H1 (cell line): ENCODE results near the gene ACTA2. TPM values are rescaled to one million over a fixed set of nuclear protein-coding genes. Genes with fewer than 3 reads are reported as not detected.

Experiments used
- EP300 ChIP-seq, 2 experiments: IDR thresholded peaks; 1 replicate in 1 of 2; 2 replicates in 1 of 2; pipeline ENCODE4 v1.6.1; 2011 to 2012; ENCODE audit warnings: low read depth in 2 of 2, low read length in 2 of 2, mild to moderate bottlenecking in 2 of 2, borderline replicate concordance in 1 of 2, inconsistent platforms in 1 of 2, moderate library complexity in 1 of 2
- KDM5A ChIP-seq: fragments of 200-600 bp; IDR thresholded peaks from 2 replicates; pipeline ENCODE4 v1.7.1; 2012; ENCODE audit warnings: mild to moderate bottlenecking, low read length, inconsistent platforms, mixed read lengths
- RBBP5 ChIP-seq: IDR thresholded peaks from 2 replicates; pipeline ENCODE4 v1.7.1; 2012; ENCODE audit warnings: low read depth, mild to moderate bottlenecking, inconsistent platforms, low read length, moderate library complexity, borderline replicate concordance
- RXRA ChIP-seq: IDR thresholded peaks from 2 replicates; pipeline ENCODE4 v1.6.1; 2011; ENCODE audit warnings: low read depth, mild to moderate bottlenecking, low read length, moderate library complexity; ENCODE audit not compliant: insufficient read depth
- polyA plus RNA-seq, 7 experiments: library from polyadenylated mRNA; depleted of rRNA in 3 of 7; stranded (reverse) in 5 of 7; unstranded in 2 of 7; fragments of >200 nt in 5 of 7; fragments of 200-250 nt in 2 of 7; gene quantifications; 1 replicate in 5 of 7; 2 replicates in 1 of 7; 4 replicates in 1 of 7; pipeline versions ENCODE4 v1.2.1 to v1.2.3, GENCODE V29; 2011 to 2013; ENCODE audit warnings: missing spikeins in 2 of 7, mixed read lengths in 2 of 7
- total RNA-seq: library from RNA; stranded (reverse); fragmentation: NEBNext Ultra II Directional; extraction: Animal tissue kit (Norgen Biotek cat#: 25700); gene quantifications from 2 replicates; pipeline ENCODE4 v1.2.1, GENCODE V29; 2021
- TF ChIP-seq, protein P1 (sequence below): fragments of 300-600 bp; sonication (generic); IDR thresholded peaks from 2 replicates; pipeline ENCODE4 v1.7.1; 2012; ENCODE audit warnings: low read length, moderate library complexity, mild to moderate bottlenecking, inconsistent platforms; ENCODE audit not compliant: insufficient replicate concordance

ACTA2 gene
- total and polyA plus RNA-seq, 2 of the 8 experiments (the other 6 are each of a cell fraction or from before 2014, with no cell fraction given): 3.5 to 8.9 TPM

DNA sequence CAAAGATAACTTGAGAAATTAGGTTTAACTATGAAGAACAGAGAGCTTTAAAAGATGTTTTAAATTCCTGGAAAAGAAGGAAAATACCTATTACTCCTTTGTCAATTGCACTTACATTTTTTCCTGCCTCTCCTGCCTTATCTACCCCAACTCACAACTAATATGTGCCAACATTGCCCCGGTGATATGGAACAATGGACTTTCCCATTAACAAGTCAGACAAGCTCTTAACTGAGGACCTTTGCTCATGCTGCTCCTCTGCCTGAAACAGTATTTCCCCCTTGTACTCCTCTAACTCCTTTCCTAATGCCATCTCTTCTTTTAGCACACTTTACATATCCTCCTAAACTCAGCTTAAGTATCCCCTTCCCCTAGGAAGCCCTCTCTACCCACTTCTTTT, 4.8 kb upstream of the ACTA2 start (continued):
- TF ChIP-seq EP300 (IDR thresholded peaks at IDR 0.05; ENCODE audit: borderline replicate concordance in 1 of 2, low read depth in 2 of 2, low read length in 2 of 2) (no peak), RBBP5 (no peak), KDM5A (no peak), RXRA (no peak)
- TF ChIP-seq, protein P1, sequence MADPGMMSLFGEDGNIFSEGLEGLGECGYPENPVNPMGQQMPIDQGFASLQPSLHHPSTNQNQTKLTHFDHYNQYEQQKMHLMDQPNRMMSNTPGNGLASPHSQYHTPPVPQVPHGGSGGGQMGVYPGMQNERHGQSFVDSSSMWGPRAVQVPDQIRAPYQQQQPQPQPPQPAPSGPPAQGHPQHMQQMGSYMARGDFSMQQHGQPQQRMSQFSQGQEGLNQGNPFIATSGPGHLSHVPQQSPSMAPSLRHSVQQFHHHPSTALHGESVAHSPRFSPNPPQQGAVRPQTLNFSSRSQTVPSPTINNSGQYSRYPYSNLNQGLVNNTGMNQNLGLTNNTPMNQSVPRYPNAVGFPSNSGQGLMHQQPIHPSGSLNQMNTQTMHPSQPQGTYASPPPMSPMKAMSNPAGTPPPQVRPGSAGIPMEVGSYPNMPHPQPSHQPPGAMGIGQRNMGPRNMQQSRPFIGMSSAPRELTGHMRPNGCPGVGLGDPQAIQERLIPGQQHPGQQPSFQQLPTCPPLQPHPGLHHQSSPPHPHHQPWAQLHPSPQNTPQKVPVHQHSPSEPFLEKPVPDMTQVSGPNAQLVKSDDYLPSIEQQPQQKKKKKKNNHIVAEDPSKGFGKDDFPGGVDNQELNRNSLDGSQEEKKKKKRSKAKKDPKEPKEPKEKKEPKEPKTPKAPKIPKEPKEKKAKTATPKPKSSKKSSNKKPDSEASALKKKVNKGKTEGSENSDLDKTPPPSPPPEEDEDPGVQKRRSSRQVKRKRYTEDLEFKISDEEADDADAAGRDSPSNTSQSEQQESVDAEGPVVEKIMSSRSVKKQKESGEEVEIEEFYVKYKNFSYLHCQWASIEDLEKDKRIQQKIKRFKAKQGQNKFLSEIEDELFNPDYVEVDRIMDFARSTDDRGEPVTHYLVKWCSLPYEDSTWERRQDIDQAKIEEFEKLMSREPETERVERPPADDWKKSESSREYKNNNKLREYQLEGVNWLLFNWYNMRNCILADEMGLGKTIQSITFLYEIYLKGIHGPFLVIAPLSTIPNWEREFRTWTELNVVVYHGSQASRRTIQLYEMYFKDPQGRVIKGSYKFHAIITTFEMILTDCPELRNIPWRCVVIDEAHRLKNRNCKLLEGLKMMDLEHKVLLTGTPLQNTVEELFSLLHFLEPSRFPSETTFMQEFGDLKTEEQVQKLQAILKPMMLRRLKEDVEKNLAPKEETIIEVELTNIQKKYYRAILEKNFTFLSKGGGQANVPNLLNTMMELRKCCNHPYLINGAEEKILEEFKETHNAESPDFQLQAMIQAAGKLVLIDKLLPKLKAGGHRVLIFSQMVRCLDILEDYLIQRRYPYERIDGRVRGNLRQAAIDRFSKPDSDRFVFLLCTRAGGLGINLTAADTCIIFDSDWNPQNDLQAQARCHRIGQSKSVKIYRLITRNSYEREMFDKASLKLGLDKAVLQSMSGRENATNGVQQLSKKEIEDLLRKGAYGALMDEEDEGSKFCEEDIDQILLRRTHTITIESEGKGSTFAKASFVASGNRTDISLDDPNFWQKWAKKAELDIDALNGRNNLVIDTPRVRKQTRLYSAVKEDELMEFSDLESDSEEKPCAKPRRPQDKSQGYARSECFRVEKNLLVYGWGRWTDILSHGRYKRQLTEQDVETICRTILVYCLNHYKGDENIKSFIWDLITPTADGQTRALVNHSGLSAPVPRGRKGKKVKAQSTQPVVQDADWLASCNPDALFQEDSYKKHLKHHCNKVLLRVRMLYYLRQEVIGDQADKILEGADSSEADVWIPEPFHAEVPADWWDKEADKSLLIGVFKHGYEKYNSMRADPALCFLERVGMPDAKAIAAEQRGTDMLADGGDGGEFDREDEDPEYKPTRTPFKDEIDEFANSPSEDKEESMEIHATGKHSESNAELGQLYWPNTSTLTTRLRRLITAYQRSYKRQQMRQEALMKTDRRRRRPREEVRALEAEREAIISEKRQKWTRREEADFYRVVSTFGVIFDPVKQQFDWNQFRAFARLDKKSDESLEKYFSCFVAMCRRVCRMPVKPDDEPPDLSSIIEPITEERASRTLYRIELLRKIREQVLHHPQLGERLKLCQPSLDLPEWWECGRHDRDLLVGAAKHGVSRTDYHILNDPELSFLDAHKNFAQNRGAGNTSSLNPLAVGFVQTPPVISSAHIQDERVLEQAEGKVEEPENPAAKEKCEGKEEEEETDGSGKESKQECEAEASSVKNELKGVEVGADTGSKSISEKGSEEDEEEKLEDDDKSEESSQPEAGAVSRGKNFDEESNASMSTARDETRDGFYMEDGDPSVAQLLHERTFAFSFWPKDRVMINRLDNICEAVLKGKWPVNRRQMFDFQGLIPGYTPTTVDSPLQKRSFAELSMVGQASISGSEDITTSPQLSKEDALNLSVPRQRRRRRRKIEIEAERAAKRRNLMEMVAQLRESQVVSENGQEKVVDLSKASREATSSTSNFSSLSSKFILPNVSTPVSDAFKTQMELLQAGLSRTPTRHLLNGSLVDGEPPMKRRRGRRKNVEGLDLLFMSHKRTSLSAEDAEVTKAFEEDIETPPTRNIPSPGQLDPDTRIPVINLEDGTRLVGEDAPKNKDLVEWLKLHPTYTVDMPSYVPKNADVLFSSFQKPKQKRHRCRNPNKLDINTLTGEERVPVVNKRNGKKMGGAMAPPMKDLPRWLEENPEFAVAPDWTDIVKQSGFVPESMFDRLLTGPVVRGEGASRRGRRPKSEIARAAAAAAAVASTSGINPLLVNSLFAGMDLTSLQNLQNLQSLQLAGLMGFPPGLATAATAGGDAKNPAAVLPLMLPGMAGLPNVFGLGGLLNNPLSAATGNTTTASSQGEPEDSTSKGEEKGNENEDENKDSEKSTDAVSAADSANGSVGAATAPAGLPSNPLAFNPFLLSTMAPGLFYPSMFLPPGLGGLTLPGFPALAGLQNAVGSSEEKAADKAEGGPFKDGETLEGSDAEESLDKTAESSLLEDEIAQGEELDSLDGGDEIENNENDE: no peak
- TF ChIP-seq, all 59 proteins: peak for 0
